HepG2 (cell line): Measurements from ENCODE around the gene SNX11. TPM values are rescaled to one million over a fixed set of nuclear protein-coding genes. Genes with fewer than 3 reads are reported as not detected.

ENCODE experiments used
- ATAC-seq: fragments of 200-7000 bp; cut with Tn5 transposase; 3 replicates; pipeline ENCODE4 v1.9.1; 2020; ENCODE audit warnings: mild to moderate bottlenecking, moderate library complexity
- BruUV-seq: library from RNA; stranded (reverse); fragments of 400-500 nt; replicated peaks from 2 replicates; lab custom pipeline; 2021; lab: Mats Ljungman, UMichigan
- CTCF ChIA-PET: fragments of 300-600 bp; formaldehyde crosslinking; extraction: SDS; loops from one replicate; lab custom pipeline; 2021; ENCODE audit warnings: low total read pairs, inconsistent platforms, low intra/inter-chr PET ratio; lab: Yijun Ruan, JAX
- POLR2A ChIA-PET: fragments of 350-600 bp; sonication (Branson Sonifier 250); formaldehyde crosslinking; loops from one replicate; lab custom pipeline; 2020; ENCODE audit warnings: antibody characterized with exemption, inconsistent platforms; lab: Yijun Ruan, JAX
- DNase-seq: peaks from one replicate; pipeline ENCODE4 v3.0.0-alpha.2; 2015; ENCODE audit warnings: low spot score
- FAIRE-seq: peaks from 3 replicates; lab custom pipeline; 2011; peaks lifted over from hg19 to GRCh38; lab: Jason Lieb, UNC
- H2AFZ ChIP-seq: one replicate; pipeline ENCODE4 v1.6.1; 2011; ENCODE audit warnings: low read length, inconsistent platforms
- H3K27ac ChIP-seq: fragments of 300-600 bp; 3 replicates; pipeline ENCODE4 v1.8.0; 2011; ENCODE audit warnings: mixed run types, mild to moderate bottlenecking, mixed read lengths, low read length, inconsistent platforms; ENCODE audit not compliant: insufficient read depth; ENCODE audit errors: extremely low read length
- H3K27me3 ChIP-seq, 2 experiments: fragments of 200-600 bp in 1 of 2; 2 replicates in 1 of 2; 3 replicates in 1 of 2; pipeline versions ENCODE4 v1.6.0 to v1.8.0; 2011; ENCODE audit warnings: low read length in 2 of 2, mild to moderate bottlenecking in 2 of 2, moderate library complexity in 2 of 2, inconsistent platforms in 1 of 2; ENCODE audit not compliant: insufficient read depth in 2 of 2, control insufficient read depth in 1 of 2
- H3K36me3 ChIP-seq, 2 experiments: fragments of 200-600 bp in 1 of 2; replicated peaks in 1 of 2; 2 replicates in 1 of 2; 3 replicates in 1 of 2; pipeline versions ENCODE4 v1.5.1 to v1.8.0; 2011; ENCODE audit warnings: low read length in 2 of 2, inconsistent platforms in 1 of 2; ENCODE audit not compliant: insufficient read depth in 2 of 2, control insufficient read depth in 1 of 2
- H3K4me1 ChIP-seq: 2 replicates; pipeline ENCODE4 v1.5.1; 2012; ENCODE audit warnings: low read length, inconsistent platforms; ENCODE audit not compliant: insufficient read depth
- H3K4me2 ChIP-seq: 2 replicates; pipeline ENCODE4 v1.6.0; 2011; ENCODE audit warnings: low read depth, low read length, inconsistent platforms
- H3K4me3 ChIP-seq, 3 experiments: fragments of 200-600 bp in 1 of 3; sonication (generic), shearing (Covaris generic) in 1 of 3; replicated peaks in 1 of 3; 2 replicates each; pipeline ENCODE4 v1.5.1; 2011 to 2016; ENCODE audit warnings: low read length in 3 of 3, inconsistent platforms in 2 of 3, low read depth in 2 of 3, mild to moderate bottlenecking in 2 of 3, control low read depth in 1 of 3, mixed read lengths in 1 of 3; ENCODE audit not compliant: insufficient read depth in 1 of 3
- H3K79me2 ChIP-seq: one replicate; pipeline ENCODE4 v1.6.1; 2011; ENCODE audit warnings: low read length, inconsistent platforms; ENCODE audit not compliant: insufficient read depth
- H3K9ac ChIP-seq: 2 replicates; pipeline ENCODE4 v1.6.0; 2011; ENCODE audit warnings: mild to moderate bottlenecking, low read depth, low read length, inconsistent platforms; ENCODE audit not compliant: insufficient read depth
- H3K9me3 ChIP-seq: 2 replicates; pipeline ENCODE4 v1.5.1; 2012; ENCODE audit warnings: mild to moderate bottlenecking, low read length
- H4K20me1 ChIP-seq: 2 replicates; pipeline ENCODE4 v1.6.0; 2011; ENCODE audit warnings: inconsistent platforms, mild to moderate bottlenecking, low read length, moderate library complexity; ENCODE audit not compliant: insufficient read depth
- ADNP ChIP-seq: sonication (generic); formaldehyde crosslinking; IDR thresholded peaks from 2 replicates; pipeline ENCODE4 v1.4.0; 2020; ENCODE audit warnings: missing genetic modification reagents
- ATF1 ChIP-seq: IDR thresholded peaks from 2 replicates; pipeline ENCODE4 v1.6.1; 2016; ENCODE audit warnings: mild to moderate bottlenecking, control low read depth
- CSRNP2 ChIP-seq: sonication (generic); formaldehyde crosslinking; conservative IDR thresholded peaks from 2 replicates; pipeline ENCODE4 v1.8.0; 2022; ENCODE audit warnings: low read depth, missing genetic modification reagents
- GMEB1 ChIP-seq: sonication (generic); formaldehyde crosslinking; IDR thresholded peaks from 2 replicates; pipeline ENCODE4 v1.5.1; 2020; ENCODE audit warnings: missing genetic modification reagents, mild to moderate bottlenecking, borderline replicate concordance
- HIVEP1 ChIP-seq: sonication (generic); formaldehyde crosslinking; IDR thresholded peaks from 2 replicates; pipeline ENCODE4 v1.4.0; 2020; ENCODE audit warnings: mild to moderate bottlenecking, missing genetic modification reagents
- IRX3 ChIP-seq: sonication (generic); formaldehyde crosslinking; IDR thresholded peaks from 2 replicates; pipeline ENCODE4 v1.8.1; 2023; ENCODE audit warnings: mild to moderate bottlenecking, low read depth, missing genetic modification reagents, borderline replicate concordance
- MAFF ChIP-seq: IDR thresholded peaks from 2 replicates; pipeline ENCODE4 v1.6.1; 2011; ENCODE audit warnings: low read depth, low read length, improper control_type of control experiment
- MAFK ChIP-seq, 2 experiments: IDR thresholded peaks in 1 of 2; conservative IDR thresholded peaks in 1 of 2; 2 replicates each; pipeline ENCODE4 v1.6.1; 2011; ENCODE audit warnings: improper control_type of control experiment in 2 of 2, low read length in 2 of 2
- NCOA2 ChIP-seq: sonication (generic); formaldehyde crosslinking; IDR thresholded peaks from 2 replicates; pipeline ENCODE4 v1.8.0; 2022; ENCODE audit warnings: inconsistent platforms
- ONECUT2 ChIP-seq: sonication (generic); formaldehyde crosslinking; IDR thresholded peaks from 2 replicates; pipeline ENCODE4 v1.4.0; 2020; ENCODE audit warnings: missing genetic modification reagents
- ZFY ChIP-seq: sonication (generic); formaldehyde crosslinking; IDR thresholded peaks from 2 replicates; pipeline ENCODE4 v1.4.0; 2020; ENCODE audit warnings: missing genetic modification reagents
- ZNF121 ChIP-seq: sonication (generic); formaldehyde crosslinking; IDR thresholded peaks from 2 replicates; pipeline ENCODE4 v1.5.0; 2020; ENCODE audit warnings: mild to moderate bottlenecking, missing genetic modification reagents
- ZNF552 ChIP-seq: sonication (generic); formaldehyde crosslinking; IDR thresholded peaks from 2 replicates; pipeline ENCODE4 v1.9.0; 2022; ENCODE audit warnings: missing genetic modification reagents, mild to moderate bottlenecking, borderline replicate concordance
- WGBS: methylation state at CpG from one replicate; pipeline ENCODE4 v1.1.6; 2017; ENCODE audit warnings: low lambda C conversion rate; 5-methylcytosine and 5-hydroxymethylcytosine counted together
- in situ Hi-C: cut with HindIII; loops from 2 replicates; pipeline ENCODE4 v1.10.0; 2017; ENCODE audit warnings: low pct_unique_long_range_greater_than_20kb; ENCODE audit not compliant: extremely low pct_ligation_motif_present
- intact Hi-C: fragments of 100-400 bp; cut with micrococcal nuclease; formaldehyde crosslinking; loops from one replicate; pipeline ENCODE4 v1.10.0; 2022; ENCODE audit not compliant: unreplicated experiment
- polyA plus RNA-seq, 8 experiments: library from polyadenylated mRNA; depleted of rRNA in 3 of 8; stranded (reverse) in 7 of 8; unstranded in 1 of 8; fragments of >200 nt; fragmentation: Illumina TruSeq in 4 of 8; extraction: Trizol in 4 of 8; gene quantifications; 2 replicates each; pipeline versions ENCODE4 v1.2.1 to v1.2.3, GENCODE V29; 2011 to 2016; ENCODE audit warnings: low read depth in 4 of 8, missing spikeins in 1 of 8, mixed read lengths in 1 of 8; ENCODE audit not compliant: insufficient read depth in 1 of 8
- total RNA-seq, 5 experiments: library from RNA; depleted of rRNA; stranded (reverse); fragments of >200 nt; fragmentation: Illumina TruSeq; extraction: Trizol; gene quantifications; 2 replicates each; pipeline ENCODE4 v1.2.3, GENCODE V29; 2016; ENCODE audit warnings: low read depth in 1 of 5

SNX11 gene
- total and polyA plus RNA-seq, 2 of the 13 experiments (the other 11 are each of a cell fraction or from before 2014, with no cell fraction given): 12.9 to 14.0 TPM

GRCh38 chr17:48081858-48082257 is 25.7 kb upstream of the SNX11 start:
- no peak for FAIRE-seq
- H3K27ac ChIP-seq: no peak overlapping the region
- peaks cover 0 to 3% of the 10 kb centered on the region in 2 experiments; a peak in 1 of 5 replicates for H3K36me3 ChIP-seq
- H3K9ac ChIP-seq: no peak overlapping the region
- 82% methylated on average over 5 of the region's 5 CpGs for WGBS
- BruUV-seq: no TSS peak
- TF ChIP-seq NCOA2 (CRISPR knock-in tag): no peak
- TF ChIP-seq HIVEP1 (CRISPR knock-in tag): 0 out of 2 replicates have a peak, but pooled peaks have one; percentile 17
- peak; percentile 84 for TF ChIP-seq ZNF121 (CRISPR knock-in tag)
- TF ChIP-seq ATF1 (CRISPR knock-in tag): no peak
- ATAC-seq: no peak
- no peak for DNase-seq
- in situ Hi-C loops: loop anchor here (5.0 kb wide), 1 partner anchor 50 kb away; no protein-coding TSS in a partner anchor
- H4K20me1 ChIP-seq: peaks cover 14% of the 10 kb centered on the region; the same call in 1 of the 2 replicates
- intact Hi-C loops: no loop called here
- CTCF ChIA-PET: no interaction called here
- POLR2A ChIA-PET: interaction anchor here (1.2 kb wide), 1 partner anchor 25 kb away, joined by 4 read pairs; the partner anchor contains the start of gene SNX11
- no peaks in the 10 kb centered on the region for H3K27me3 ChIP-seq
- peaks cover 26% of the 10 kb centered on the region for H3K79me2 ChIP-seq
- H3K4me1 ChIP-seq: no peaks in the 10 kb centered on the region
- no peak overlapping the region for H3K4me2 ChIP-seq
- no peaks in the 10 kb centered on the region for H3K9me3 ChIP-seq
- no peak overlapping the region for H3K4me3 ChIP-seq
- no peak overlapping the region for H2AFZ ChIP-seq

- H3K79me2 ChIP-seq: peaks cover 38% of the 10 kb centered on the region
- 86% methylated on average over 2 of the region's 2 CpGs for WGBS
- no peaks in the 10 kb centered on the region for H3K9me3 ChIP-seq
- no peak overlapping the region for H3K4me2 ChIP-seq
- H3K36me3 ChIP-seq: 0 out of 5 replicates have a peak, but pooled peaks cover 0 to 3% of the 10 kb centered on the region in 2 experiments
- H3K27ac ChIP-seq: no peak overlapping the region
- no peak overlapping the region for H2AFZ ChIP-seq
- no peaks in the 10 kb centered on the region for H3K27me3 ChIP-seq
- no peak overlapping the region for H3K9ac ChIP-seq
- in situ Hi-C loops: loop anchor here (5.0 kb wide), 1 partner anchor 47 kb away; no protein-coding TSS in a partner anchor
- no TSS peak for BruUV-seq
- no peak for DNase-seq
- H3K4me1 ChIP-seq: no peaks in the 10 kb centered on the region
- no peak overlapping the region for H3K4me3 ChIP-seq
- peaks cover 9% of the 10 kb centered on the region; the same call in 1 of the 2 replicates for H4K20me1 ChIP-seq
- intact Hi-C loops: no loop called here
- FAIRE-seq: no peak
- ChIA-PET POLR2A (interaction anchor here (1.2 to 1.8 kb wide), 2 partner anchors 36 to 114 kb away, joined by 3 to 7 read pairs; partner anchors contain the start of genes CDK5RAP3 and NFE2L1), CTCF (no interaction called here)
- no peak for ATAC-seq
- TF ChIP-seq CSRNP2 (CRISPR knock-in tag) (no peak), IRX3 (CRISPR knock-in tag) (no peak), ZFY (CRISPR knock-in tag) (no peak), ONECUT2 (no peak), ZNF552 (CRISPR knock-in tag) (no peak), GMEB1 (no peak), MAFF (peak; percentile 61; the same call in 1 of the 2 replicates), MAFK (conservative IDR thresholded peaks at IDR 0.05 in 1 of 2, IDR thresholded peaks at IDR 0.05 in 1 of 2; ENCODE audit: low read length in 2 of 2) (peak; percentile 53 to 78), ADNP (CRISPR knock-in tag) (no peak)
Measured at GRCh38 chr17:48084932-48085331, 22.6 kb upstream of the SNX11 start.
